ENCODE measurements around the gene ARHGAP19.

The ARHGAP19 gene

GRCh38 chr10:97196223-97197029 is 96.0 kb downstream of the ARHGAP19 start:
- DNase-seq = peak; percentile 79
- CTCF ChIA-PET = interaction anchor here (0.6 to 8.2 kb wide), 16 partner anchors 12 to 699 kb away, joined by 3 to 99 read pairs (median 4); no protein-coding TSS in a partner anchor
- peak overlapping the region; percentile 72 for H3K4me3 Mint-ChIP-seq
- H3K4me1 Mint-ChIP-seq = peaks cover 22% of the 10 kb centered on the region
- H3K9me3 Mint-ChIP-seq = no peaks in the 10 kb centered on the region
- no peak overlapping the region for H3K27ac Mint-ChIP-seq
- no peaks in the 10 kb centered on the region for H3K36me3 Mint-ChIP-seq
- H3K27me3 Mint-ChIP-seq = peaks cover 62% of the 10 kb centered on the region

- no peak overlapping the region for H3K27ac Mint-ChIP-seq
- CTCF ChIA-PET = interaction anchor here (0.9 to 8.2 kb wide), 7 partner anchors 11 to 698 kb away, joined by 3 to 99 read pairs (median 10); no protein-coding TSS in a partner anchor
- peak overlapping the region; percentile 72 for H3K4me3 Mint-ChIP-seq
- no peak for DNase-seq
- H3K27me3 Mint-ChIP-seq = peaks cover 67% of the 10 kb centered on the region
- H3K4me1 Mint-ChIP-seq = peaks cover 18% of the 10 kb centered on the region
- no peaks in the 10 kb centered on the region for H3K9me3 Mint-ChIP-seq
- no peaks in the 10 kb centered on the region for H3K36me3 Mint-ChIP-seq
Observed at GRCh38 chr10:97195706-97196222, 96.7 kb downstream of the ARHGAP19 start.

GRCh38 chr10:97192952-97193435 is 99.4 kb downstream of the ARHGAP19 start:
- no peak for DNase-seq
- Mint-ChIP-seq H3K27ac (no peak overlapping the region), H3K27me3 (peaks cover 69% of the 10 kb centered on the region), H3K4me3 (no peak overlapping the region), H3K9me3 (no peaks in the 10 kb centered on the region), H3K4me1 (peaks cover 12% of the 10 kb centered on the region), H3K36me3 (no peaks in the 10 kb centered on the region)
- CTCF ChIA-PET = interaction anchor here (0.7 to 2.0 kb wide), 5 partner anchors 8 to 120 kb away, joined by 3 to 7 read pairs (median 3); no protein-coding TSS in a partner anchor

DNA sequence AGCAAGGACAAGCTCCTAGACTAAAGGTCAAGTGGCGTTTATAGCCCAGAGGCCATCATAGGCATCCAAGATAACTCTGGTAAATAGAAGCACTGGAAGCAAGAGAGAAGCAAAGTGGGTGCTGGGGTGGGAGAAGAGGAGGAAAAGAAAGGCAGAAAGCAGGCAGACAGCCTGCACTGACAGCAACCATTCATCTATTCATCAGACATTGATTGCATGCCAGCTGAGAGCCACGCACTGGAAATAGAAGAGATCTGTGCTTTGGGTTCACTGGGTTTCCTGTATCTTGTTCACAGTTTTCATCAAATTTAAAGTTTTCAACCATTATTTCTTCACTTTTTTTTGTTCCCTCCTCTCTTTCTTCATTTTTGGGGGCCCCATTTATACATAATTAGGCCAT is 102.0 kb downstream of the ARHGAP19 start:
- peaks cover 44% of the 10 kb centered on the region for H3K27me3 Mint-ChIP-seq
- CTCF ChIA-PET = interaction anchor here (0.8 to 3.6 kb wide), 2 partner anchors 20 to 115 kb away, joined by 3 to 18 read pairs; no protein-coding TSS in a partner anchor

GRCh38 chr10:97188261-97188711 is 104.2 kb downstream of the ARHGAP19 start:
- CTCF ChIA-PET = no interaction called here
- H3K36me3 Mint-ChIP-seq = no peaks in the 10 kb centered on the region
- H3K9me3 Mint-ChIP-seq = no peaks in the 10 kb centered on the region
- no peak overlapping the region for H3K27ac Mint-ChIP-seq
- DNase-seq = no peak
- no peak overlapping the region for H3K4me3 Mint-ChIP-seq
- peaks cover 9% of the 10 kb centered on the region for H3K4me1 Mint-ChIP-seq
- peaks cover 32% of the 10 kb centered on the region for H3K27me3 Mint-ChIP-seq

More for the DNA sequence above, 102.0 kb downstream of the ARHGAP19 start:
- Mint-ChIP-seq H3K36me3 (no peaks in the 10 kb centered on the region), H3K4me1 (peaks cover 2% of the 10 kb centered on the region), H3K9me3 (no peaks in the 10 kb centered on the region), H3K4me3 (no peak overlapping the region), H3K27ac (no peak overlapping the region)
- no peak for DNase-seq

GRCh38 chr10:97186911-97187310 is 105.5 kb downstream of the ARHGAP19 start:
- CTCF ChIA-PET = no interaction called here
- Mint-ChIP-seq H3K27me3 (peaks cover 18% of the 10 kb centered on the region), H3K36me3 (no peaks in the 10 kb centered on the region), H3K4me1 (peaks cover 9% of the 10 kb centered on the region), H3K9me3 (no peaks in the 10 kb centered on the region), H3K4me3 (no peak overlapping the region), H3K27ac (no peak overlapping the region)
- no peak for DNase-seq

GRCh38 chr10:97185326-97186058 is 106.9 kb downstream of the ARHGAP19 start, which contains the start of gene SLIT1:
Gene SLIT1 (minus strand): TSS chr10:97185959. CDS start chr10:97185674, 285 bp downstream.
- Mint-ChIP-seq H3K27ac (no peak within 1 kb of the TSS), H3K4me1 (peaks cover 9% of the 10 kb centered on the region), H3K9me3 (no peaks in the 10 kb centered on the region), H3K27me3 (peaks cover 9% of the 10 kb centered on the region), H3K4me3 (no peak within 1 kb of the TSS), H3K36me3 (no peaks in the 10 kb centered on the region)
- DNase-seq = no peak
- CTCF ChIA-PET = interaction anchor here (1.1 to 1.4 kb wide), 3 partner anchors 8 to 39 kb away, joined by 4 read pairs; no protein-coding TSS in a partner anchor

GRCh38 chr10:97184971-97185325 is 107.5 kb downstream of the ARHGAP19 start:
- Mint-ChIP-seq H3K9me3 (no peaks in the 10 kb centered on the region), H3K27me3 (peaks cover 4% of the 10 kb centered on the region), H3K4me3 (no peak overlapping the region), H3K4me1 (peaks cover 9% of the 10 kb centered on the region), H3K27ac (no peak overlapping the region), H3K36me3 (no peaks in the 10 kb centered on the region)
- CTCF ChIA-PET = interaction anchor here (1.1 to 1.4 kb wide), 2 partner anchors 9 to 11 kb away, joined by 4 read pairs; no protein-coding TSS in a partner anchor
- DNase-seq = no peak

DNA sequence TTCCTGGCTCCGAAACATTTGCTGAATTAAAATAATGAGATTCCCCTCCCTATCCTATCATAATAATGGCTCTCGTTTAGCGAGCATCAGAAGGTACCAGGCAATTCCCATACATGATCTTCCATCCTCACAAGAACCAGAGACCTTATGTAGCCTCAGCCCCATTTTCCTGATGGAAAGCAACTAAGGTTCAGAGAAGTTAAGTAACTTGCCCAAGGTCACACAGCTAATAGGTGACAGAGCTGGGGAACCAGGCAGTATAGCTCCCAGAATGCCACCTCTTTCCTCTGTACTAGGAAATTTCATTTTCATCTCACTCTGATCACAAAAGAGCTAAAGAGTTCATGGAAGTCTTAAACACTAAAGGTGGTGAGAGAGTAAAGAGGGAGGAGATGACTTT is 109.1 kb downstream of the ARHGAP19 start:
- CTCF ChIA-PET = interaction anchor here (0.6 to 1.3 kb wide), 3 partner anchors 9 to 27 kb away, joined by 3 read pairs; no protein-coding TSS in a partner anchor
- H3K36me3 Mint-ChIP-seq = no peaks in the 10 kb centered on the region
- no peak overlapping the region for H3K4me3 Mint-ChIP-seq
- DNase-seq = no peak
- no peaks in the 10 kb centered on the region for H3K27me3 Mint-ChIP-seq
- peaks cover 9% of the 10 kb centered on the region for H3K4me1 Mint-ChIP-seq
- no peaks in the 10 kb centered on the region for H3K9me3 Mint-ChIP-seq
- no peak overlapping the region for H3K27ac Mint-ChIP-seq

- CTCF ChIA-PET = interaction anchor here (1.2 to 1.3 kb wide), 2 partner anchors 14 to 28 kb away, joined by 3 read pairs; no protein-coding TSS in a partner anchor
- H3K4me3 Mint-ChIP-seq = no peak overlapping the region
- DNase-seq = no peak
- no peak overlapping the region for H3K27ac Mint-ChIP-seq
- H3K27me3 Mint-ChIP-seq = no peaks in the 10 kb centered on the region
- no peaks in the 10 kb centered on the region for H3K36me3 Mint-ChIP-seq
- peaks cover 9% of the 10 kb centered on the region for H3K4me1 Mint-ChIP-seq
- H3K9me3 Mint-ChIP-seq = no peaks in the 10 kb centered on the region
Observed at GRCh38 chr10:97182288-97182990, 110.0 kb downstream of the ARHGAP19 start.

GRCh38 chr10:97180986-97181385 is 111.5 kb downstream of the ARHGAP19 start:
- H3K36me3 Mint-ChIP-seq = no peaks in the 10 kb centered on the region
- no peak overlapping the region for H3K27ac Mint-ChIP-seq
- CTCF ChIA-PET = interaction anchor here (2.9 kb wide), 1 partner anchor 29 kb away, joined by 9 read pairs; no protein-coding TSS in a partner anchor
- no peaks in the 10 kb centered on the region for H3K9me3 Mint-ChIP-seq
- H3K27me3 Mint-ChIP-seq = no peaks in the 10 kb centered on the region
- no peak for DNase-seq
- no peak overlapping the region for H3K4me3 Mint-ChIP-seq
- peaks cover 7% of the 10 kb centered on the region for H3K4me1 Mint-ChIP-seq

DNA sequence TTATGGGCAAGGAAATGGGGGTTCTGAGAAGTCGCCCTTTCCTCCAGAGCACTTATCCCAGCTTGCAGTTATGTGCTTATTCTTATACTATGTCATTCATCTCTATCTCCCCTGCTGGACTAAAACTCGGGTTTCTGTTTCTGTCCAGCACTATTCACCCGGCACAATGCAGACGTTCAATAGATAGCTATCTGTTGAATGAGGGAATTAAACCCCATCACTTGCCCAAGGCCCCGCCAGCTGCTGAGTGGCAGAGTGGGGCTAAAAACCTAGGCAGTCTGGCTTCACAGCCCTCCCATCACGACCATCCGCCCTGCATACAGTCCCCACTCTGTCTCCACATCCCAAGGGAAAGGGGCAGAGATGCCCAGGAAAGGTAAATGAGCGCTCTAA is 112.1 kb downstream of the ARHGAP19 start:
- CTCF ChIA-PET = interaction anchor here (2.9 kb wide), 1 partner anchor 30 kb away, joined by 9 read pairs; no protein-coding TSS in a partner anchor
- Mint-ChIP-seq H3K9me3 (no peaks in the 10 kb centered on the region), H3K27me3 (no peaks in the 10 kb centered on the region), H3K36me3 (no peaks in the 10 kb centered on the region), H3K4me3 (no peak overlapping the region), H3K27ac (no peak overlapping the region), H3K4me1 (peaks cover 7% of the 10 kb centered on the region)
- DNase-seq = no peak

DNA sequence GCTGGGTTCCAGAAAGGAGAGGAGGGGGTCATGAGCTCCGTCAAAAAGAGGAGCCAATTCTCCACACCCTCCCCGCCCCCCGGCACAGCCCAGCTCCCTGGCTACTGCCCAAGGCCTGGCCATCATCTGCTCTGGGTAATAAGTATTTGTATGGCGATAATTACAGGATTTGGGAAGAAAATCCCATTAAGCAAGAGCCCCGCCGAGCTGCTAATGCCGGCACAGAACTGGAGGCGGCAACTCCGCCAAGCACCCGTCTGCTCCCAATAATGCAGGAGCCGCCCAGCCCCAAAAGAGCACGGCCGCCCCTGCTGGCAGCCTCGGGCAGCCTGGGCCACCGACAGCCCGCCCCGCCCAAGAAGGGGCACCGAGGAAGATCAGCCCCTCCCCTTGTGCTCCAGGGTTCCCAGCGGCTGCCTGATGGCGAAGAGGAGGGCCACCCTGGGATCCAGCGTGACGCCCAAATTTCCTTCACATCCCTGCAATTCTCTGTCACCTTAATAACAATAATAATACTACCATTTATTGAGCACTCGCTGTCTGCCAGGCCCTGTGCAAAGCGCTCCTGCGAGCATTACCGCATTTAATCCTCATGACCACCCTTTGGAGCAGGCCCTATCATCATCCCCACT is 112.6 kb downstream of the ARHGAP19 start:
- Mint-ChIP-seq H3K4me1 (peaks cover 5% of the 10 kb centered on the region), H3K27ac (no peak overlapping the region), H3K36me3 (no peaks in the 10 kb centered on the region), H3K4me3 (no peak overlapping the region), H3K27me3 (no peaks in the 10 kb centered on the region), H3K9me3 (no peaks in the 10 kb centered on the region)
- CTCF ChIA-PET = interaction anchor here (2.9 kb wide), 1 partner anchor 31 kb away, joined by 9 read pairs; no protein-coding TSS in a partner anchor
- no peak for DNase-seq
